Umbilical cord (tissue), 2 donors: ENCODE data around the gene CFAP54. TPM values are rescaled to one million over a fixed set of nuclear protein-coding genes. Genes with fewer than 3 reads are reported as not detected.
"Not testable (repeated sequence)": the region's sequence is repeated elsewhere in the genome, so short reads cannot be mapped to it uniquely, and the experiment has no call there.

ENCODE experiments used
- DNase-seq: peaks from one replicate; pipeline ENCODE4 v3.0.0-alpha.2; 2015; ENCODE audit warnings: low spot score
- total RNA-seq: library from RNA; depleted of rRNA; stranded (reverse); fragments of >200 nt; gene quantifications from one replicate; pipeline ENCODE4 v1.2.3, GENCODE V29; 2014; ENCODE audit warnings: low replicate concordance; ENCODE audit not compliant: insufficient read depth

CFAP54 gene
- 17.1 TPM for total RNA-seq

DNA sequence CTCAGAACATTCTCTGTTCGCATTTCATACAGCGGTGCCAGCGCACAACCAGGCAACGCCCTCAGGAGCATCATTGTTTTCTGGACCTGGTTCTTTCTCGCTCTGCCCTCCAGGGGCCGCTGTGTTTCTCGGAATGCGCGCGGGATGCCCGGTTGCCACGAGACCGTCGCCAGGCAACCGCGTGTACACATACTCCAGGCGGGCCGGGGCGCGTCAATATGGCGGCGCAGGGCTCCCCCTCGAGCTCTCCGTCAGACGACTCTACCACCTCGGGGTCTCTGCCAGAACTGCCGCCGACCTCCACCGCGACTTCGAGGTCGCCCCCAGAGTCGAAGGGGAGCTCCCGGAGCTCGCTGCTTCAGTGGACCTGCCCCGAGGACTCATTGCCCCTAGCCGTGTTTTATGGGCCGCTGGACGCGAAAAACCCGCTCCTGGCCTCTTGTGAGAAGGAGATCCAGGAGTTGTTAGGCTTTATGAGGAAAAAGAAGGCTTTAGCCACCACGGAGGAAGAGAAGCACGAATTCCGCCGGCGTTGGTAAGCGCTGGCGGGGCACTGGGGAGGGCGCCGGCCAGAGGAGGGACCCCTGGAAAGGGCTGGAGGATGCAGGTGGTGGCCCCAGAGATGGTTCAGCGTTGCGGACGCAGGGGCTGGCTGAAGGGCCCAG lies at the start of gene CFAP54:
Gene CFAP54 (plus strand): TSS at position 186 of the 665 bp plus-strand sequence. CDS start 33 bp downstream, at position 219.
- peak; percentile 97 for DNase-seq

GRCh38 chr12:96441816-96442215 lies 47.6 kb upstream of the CFAP54 start:
- no peak for DNase-seq

DNA sequence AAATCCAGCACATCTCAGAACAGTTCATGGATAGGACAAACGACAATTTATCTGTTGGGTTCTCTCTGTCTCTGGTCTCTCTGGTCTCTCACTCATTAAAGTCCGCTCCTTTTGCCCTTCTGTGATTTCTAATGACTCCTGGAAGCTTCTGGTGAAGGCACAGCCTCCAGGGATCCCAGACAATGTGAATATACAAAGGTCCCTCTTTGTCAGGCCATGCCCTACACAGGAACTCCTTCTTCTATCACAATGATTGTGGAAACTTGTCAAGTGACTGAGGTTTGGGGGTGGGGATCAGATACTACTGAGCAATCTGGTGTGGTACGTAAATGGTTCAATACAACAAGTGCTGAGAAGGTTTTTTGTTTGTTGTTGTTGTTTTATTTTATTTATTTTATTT lies 46.5 kb upstream of the CFAP54 start:
- DNase-seq: no peak

DNA sequence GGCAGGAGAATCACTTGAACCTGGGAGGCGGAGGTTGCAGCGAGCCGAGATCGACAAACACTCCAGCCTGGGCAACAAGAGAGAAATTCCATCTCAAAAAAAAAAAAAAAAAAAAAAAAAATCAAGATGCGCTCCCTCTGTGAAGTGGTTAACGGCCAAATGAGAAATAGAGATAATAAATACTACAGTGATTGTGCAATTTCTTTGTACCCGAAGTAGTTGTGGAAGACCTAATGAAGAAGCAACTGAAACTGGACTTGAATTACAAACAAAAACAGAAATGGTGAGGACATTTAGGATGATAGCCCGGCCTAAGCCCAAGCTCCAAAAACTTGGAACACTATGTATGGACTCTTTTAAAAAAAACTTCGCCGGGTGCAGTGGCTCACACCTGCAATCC lies 45.0 kb upstream of the CFAP54 start:
- DNase-seq: no peak

DNA sequence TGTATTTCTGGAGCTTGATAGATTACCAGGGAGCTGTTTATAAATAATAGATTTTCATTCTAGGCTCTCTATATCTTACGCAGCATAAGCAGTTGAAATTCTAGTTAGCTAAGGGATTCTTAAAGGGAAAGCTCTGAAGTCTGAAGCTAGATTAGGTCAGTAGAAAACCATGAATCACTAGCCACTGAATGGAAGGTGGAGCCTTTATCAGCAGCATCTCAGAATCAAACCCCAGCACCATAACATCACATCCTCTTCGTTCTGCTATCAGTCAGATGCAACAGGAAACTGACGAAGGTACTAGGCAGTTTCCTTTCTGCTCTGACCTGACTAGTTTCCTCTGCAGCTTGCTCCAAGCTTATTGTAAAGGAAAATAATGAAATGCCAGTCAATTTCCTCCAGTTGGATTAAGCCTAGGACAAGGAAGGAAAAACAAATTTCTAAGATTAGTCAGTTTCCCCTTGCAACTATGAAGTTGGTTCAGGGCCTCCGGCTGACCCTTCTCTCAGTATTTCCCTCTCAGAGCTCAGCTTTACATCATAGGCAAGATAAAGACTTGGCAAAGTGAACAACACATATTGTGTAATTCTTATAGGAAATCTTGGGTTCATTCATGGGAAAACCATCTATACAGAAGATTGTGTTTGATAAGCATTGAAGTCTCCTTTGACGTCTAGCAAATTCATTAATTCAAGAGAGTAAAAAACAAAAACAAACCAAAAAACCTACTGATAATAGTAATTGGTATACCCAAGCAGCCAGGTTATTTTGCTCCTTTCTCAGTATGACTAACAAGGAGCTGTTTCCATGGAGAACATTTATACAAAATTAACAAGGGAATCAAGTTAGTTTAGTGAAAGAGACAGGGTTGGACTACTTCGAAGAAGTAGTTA lies 43.4 kb upstream of the CFAP54 start:
- DNase-seq: peak; percentile 74

DNA sequence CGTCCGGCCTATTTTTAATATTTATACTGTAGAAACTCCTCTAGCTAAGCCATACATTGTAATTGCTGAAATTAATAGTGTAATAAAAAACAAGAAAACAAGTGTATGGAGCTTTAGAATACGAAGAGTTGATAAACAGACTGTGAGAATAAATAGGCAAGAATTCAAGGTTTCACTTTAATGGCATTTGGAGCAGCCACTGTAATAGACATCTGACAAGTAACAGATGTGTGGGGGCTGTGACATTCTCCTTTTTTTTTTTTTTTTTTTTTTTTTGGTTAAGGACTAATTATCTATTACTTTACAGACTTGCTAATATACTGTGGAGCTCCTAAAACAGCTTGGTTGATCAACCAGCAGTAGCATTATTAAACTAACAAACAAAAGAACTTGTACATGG lies 42.1 kb upstream of the CFAP54 start:
- DNase-seq: no peak

GRCh38 chr12:96448300-96448699 lies 41.1 kb upstream of the CFAP54 start:
- no peak for DNase-seq

DNA sequence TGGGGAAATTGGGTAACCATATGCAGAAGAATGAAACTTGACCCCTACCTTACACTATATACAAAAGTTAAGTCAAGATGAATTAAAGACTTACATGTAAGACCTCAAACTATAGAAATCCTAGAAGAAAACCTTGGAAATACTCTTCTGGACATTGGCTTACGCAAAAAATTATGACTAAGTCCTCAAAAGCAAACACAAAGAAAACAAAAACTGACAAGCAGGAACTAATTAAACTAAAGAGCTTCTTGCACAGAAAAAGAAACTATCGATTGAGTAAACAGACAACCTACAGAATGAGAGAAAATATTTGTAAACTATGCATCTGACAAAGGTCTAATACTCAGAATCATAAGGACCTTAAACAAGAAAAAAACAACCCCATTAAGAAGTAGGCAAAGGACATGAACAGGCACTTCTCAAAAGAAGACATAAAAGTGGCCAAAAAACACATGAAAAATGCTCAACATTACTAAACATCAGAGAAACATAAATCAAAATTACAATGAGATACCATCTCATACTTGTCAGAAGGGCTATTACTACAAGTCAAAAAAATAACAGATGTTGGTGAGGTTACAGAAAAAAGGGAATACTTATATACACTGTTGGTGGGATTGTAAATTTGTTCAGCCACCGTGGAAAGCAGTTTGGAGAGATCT lies 37.0 kb upstream of the CFAP54 start:
- no peak for DNase-seq

DNA sequence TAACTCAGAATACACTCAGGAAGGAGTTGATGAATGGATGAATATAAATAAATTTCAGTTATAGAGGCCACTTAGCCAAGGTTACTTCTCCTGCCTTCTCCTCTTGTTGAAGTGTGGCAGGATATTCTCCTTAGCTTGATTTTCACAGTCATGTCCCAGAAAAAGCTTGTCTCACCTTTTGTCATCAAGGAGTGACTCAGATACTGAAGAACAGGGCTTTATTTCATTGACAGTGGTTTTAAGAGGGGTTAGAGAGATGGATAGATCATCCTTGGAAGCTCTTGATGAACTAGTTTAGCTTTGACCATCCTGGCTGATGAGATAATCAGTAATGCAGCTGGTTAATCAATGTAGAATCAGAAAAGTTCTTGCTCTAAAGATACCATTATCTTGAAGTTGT lies 35.0 kb upstream of the CFAP54 start:
- no peak for DNase-seq

DNA sequence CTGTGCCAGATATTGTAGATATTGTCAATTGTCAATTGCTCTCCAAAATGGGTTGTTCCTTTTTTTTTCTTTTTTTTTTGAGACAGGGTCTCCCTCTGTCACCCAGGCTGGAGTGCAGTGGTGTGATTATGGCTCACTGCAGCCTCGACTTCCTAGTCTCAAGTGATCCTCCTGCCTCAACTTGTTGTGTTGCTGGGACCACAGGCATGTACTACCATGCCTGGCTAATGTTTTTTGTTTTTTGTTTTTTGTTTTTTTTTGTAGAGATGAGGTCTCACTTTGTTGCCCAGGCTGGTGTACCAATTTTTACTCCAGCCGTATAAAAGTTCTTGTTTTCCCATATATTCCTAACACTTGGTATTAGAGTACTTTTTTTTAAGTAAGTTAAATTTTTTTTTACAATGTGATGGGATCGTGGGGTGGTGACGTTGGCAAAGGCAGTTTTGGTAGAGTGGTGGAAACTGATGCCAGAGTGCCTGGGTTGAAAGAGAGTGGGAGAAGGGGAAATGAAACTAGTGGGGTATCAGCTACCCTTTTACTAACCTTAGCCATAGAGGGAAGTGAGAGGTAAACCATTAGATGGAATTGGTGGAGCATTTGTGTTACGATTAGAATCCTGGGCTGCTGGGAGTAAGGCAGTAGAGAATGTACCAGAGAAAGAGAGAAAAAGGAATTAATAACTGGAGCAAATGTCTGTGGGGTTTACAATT lies 33.0 kb upstream of the CFAP54 start:
- DNase-seq: no peak

DNA sequence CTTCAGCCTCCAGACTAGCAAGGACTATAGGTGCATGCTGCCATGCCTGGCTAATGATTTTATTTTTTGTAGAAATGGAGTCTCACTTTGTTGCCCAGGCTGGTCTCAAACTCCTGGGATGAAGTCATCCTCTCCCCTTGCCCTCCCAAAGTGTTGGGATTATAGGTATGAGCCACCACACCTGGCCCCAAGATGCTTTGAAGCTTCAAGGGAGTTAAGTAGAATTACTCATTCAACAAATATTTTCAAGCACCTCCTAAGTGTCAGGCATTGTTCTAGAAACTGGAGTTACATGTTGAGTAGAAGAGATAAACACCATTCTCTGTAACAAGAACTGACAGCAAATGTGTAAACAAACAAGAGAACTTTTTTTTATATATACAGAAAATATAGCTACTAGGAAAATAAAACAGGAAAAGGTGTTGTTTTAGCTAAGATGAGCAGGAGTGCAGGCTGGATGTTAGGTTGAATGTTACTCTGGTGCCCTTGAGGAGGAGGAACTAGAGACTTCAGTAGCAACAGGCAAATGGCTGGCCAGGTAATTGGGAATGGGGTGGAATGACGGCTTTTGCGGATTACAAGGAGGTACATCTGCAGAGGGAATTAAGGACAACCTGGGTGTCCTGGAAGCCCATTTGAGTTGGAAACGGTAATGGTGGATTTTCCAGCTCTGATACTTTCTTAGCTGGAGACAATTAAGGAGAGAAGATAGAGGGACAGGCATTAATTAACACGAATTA lies 32.0 kb upstream of the CFAP54 start:
- DNase-seq: no peak

GRCh38 chr12:96459281-96459680 lies 30.1 kb upstream of the CFAP54 start:
- DNase-seq: not testable (repeated sequence)

- no peak for DNase-seq
Observed at GRCh38 chr12:96462571-96463280, 26.7 kb upstream of the CFAP54 start.

- no peak for DNase-seq
Observed at GRCh38 chr12:96465896-96466295, 23.5 kb upstream of the CFAP54 start.

DNA sequence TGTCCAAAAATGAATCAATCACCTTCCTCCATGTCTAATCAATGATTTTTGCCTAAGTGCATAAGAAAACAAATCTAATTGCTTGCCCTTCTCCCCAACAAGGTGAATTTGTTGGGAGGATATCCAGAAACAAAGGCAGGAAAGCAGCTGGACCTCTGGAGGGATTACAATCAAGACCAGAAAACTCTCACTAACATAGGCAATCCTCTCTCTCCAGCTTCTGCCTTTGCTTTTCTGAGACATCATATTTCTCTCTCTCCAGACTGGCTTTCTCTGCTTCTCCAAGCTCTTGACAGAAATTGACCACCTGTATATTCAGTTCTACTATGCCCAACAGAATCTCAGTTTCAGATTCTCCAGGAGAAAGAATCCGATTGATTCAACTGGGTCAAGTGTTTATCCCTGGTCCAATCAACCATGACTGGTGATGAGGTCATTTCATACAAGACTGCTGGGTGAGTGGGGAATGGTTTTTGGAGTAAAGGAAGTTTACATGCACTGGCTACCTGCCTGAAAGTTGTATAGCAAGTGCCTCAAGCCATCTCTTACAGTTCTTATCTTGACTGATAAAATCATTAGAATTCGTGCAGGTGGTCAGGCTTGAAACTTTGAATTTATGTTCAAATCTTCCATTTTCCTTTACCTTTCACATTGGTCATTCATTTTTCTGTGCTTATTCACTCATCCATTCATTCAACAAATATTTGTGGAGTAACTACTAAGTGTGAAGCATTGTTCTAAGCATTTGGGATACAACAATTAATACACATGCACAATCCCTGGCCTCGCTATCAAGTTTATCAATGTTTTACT lies 22.2 kb upstream of the CFAP54 start:
- no peak for DNase-seq

- DNase-seq: no peak
Observed at GRCh38 chr12:96471368-96472050, 17.9 kb upstream of the CFAP54 start.

GRCh38 chr12:96472384-96472783 lies 17.0 kb upstream of the CFAP54 start:
- no peak for DNase-seq

- DNase-seq: no peak
Observed at GRCh38 chr12:96473394-96474093, 15.8 kb upstream of the CFAP54 start.
